HEK293 (cell line): ENCODE results near the gene COPZ1.

Source experiments
- KLF9 ChIP-seq: fragments of 450-650 bp; formaldehyde crosslinking; IDR thresholded peaks from 2 replicates; pipeline ENCODE4 v1.5.1; 2016; ENCODE audit warnings: missing biosample characterization, missing genetic modification characterization, low read depth
- SP2 ChIP-seq: fragments of 450-650 bp; formaldehyde crosslinking; IDR thresholded peaks from 2 replicates; pipeline ENCODE4 v1.5.1; 2016; ENCODE audit warnings: missing biosample characterization, missing genetic modification characterization
- ZNF121 ChIP-seq: fragments of 450-650 bp; formaldehyde crosslinking; IDR thresholded peaks from 2 replicates; pipeline ENCODE4 v1.5.1; 2016; ENCODE audit warnings: missing biosample characterization, missing genetic modification characterization
- TF ChIP-seq, protein P1 (sequence below): fragments of 450-650 bp; formaldehyde crosslinking; IDR thresholded peaks from 2 replicates; pipeline ENCODE4 v1.5.1; 2016; ENCODE audit warnings: missing biosample characterization, missing genetic modification characterization
- TF ChIP-seq, protein P2 (sequence below): fragments of 450-650 bp; formaldehyde crosslinking; IDR thresholded peaks from 2 replicates; pipeline ENCODE4 v1.5.1; 2016; ENCODE audit warnings: missing biosample characterization, missing genetic modification characterization
- TF ChIP-seq, protein P3 (sequence below): fragments of 450-650 bp; formaldehyde crosslinking; IDR thresholded peaks from 2 replicates; pipeline ENCODE4 v1.5.1; 2017; ENCODE audit warnings: missing biosample characterization, missing genetic modification characterization
- TF ChIP-seq, protein P4 (sequence below): fragments of 450-650 bp; IDR thresholded peaks from 2 replicates; pipeline ENCODE4 v1.5.1; 2018; ENCODE audit warnings: missing biosample characterization, mild to moderate bottlenecking, missing genetic modification characterization

DNA sequence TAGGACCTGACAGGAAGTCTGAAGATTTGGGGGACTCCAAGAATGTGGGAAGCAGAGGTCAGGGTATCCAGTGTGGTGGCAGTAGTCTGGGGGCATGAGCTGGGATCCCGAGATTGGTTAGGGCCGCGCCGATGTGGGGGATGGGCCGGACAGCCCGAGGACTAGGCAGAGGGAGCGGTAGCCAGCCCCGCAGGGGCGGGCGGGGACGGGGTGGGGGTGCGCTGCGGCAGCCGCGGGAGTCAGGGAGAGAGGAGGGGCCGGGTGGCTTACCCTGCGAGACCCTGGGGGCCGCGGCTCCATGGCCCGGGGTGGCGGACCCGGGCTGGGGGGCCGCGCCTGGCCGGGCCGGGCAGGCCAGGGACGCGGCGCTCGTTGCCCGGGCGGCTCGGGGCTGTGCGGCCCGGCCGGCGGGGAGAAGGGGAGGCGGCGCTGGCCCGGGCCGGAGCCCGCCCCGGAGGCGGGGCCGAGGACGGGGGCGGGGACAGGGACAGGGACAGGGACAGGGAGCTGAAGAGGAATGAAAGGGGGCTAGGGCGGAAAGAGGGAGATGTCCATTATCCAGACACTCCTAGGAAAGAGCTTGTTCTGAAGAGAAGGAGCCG is 54.0 kb downstream of the COPZ1 start:
- TF ChIP-seq, protein P1, sequence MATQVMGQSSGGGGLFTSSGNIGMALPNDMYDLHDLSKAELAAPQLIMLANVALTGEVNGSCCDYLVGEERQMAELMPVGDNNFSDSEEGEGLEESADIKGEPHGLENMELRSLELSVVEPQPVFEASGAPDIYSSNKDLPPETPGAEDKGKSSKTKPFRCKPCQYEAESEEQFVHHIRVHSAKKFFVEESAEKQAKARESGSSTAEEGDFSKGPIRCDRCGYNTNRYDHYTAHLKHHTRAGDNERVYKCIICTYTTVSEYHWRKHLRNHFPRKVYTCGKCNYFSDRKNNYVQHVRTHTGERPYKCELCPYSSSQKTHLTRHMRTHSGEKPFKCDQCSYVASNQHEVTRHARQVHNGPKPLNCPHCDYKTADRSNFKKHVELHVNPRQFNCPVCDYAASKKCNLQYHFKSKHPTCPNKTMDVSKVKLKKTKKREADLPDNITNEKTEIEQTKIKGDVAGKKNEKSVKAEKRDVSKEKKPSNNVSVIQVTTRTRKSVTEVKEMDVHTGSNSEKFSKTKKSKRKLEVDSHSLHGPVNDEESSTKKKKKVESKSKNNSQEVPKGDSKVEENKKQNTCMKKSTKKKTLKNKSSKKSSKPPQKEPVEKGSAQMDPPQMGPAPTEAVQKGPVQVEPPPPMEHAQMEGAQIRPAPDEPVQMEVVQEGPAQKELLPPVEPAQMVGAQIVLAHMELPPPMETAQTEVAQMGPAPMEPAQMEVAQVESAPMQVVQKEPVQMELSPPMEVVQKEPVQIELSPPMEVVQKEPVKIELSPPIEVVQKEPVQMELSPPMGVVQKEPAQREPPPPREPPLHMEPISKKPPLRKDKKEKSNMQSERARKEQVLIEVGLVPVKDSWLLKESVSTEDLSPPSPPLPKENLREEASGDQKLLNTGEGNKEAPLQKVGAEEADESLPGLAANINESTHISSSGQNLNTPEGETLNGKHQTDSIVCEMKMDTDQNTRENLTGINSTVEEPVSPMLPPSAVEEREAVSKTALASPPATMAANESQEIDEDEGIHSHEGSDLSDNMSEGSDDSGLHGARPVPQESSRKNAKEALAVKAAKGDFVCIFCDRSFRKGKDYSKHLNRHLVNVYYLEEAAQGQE: no peak
- TF ChIP-seq, protein P2, sequence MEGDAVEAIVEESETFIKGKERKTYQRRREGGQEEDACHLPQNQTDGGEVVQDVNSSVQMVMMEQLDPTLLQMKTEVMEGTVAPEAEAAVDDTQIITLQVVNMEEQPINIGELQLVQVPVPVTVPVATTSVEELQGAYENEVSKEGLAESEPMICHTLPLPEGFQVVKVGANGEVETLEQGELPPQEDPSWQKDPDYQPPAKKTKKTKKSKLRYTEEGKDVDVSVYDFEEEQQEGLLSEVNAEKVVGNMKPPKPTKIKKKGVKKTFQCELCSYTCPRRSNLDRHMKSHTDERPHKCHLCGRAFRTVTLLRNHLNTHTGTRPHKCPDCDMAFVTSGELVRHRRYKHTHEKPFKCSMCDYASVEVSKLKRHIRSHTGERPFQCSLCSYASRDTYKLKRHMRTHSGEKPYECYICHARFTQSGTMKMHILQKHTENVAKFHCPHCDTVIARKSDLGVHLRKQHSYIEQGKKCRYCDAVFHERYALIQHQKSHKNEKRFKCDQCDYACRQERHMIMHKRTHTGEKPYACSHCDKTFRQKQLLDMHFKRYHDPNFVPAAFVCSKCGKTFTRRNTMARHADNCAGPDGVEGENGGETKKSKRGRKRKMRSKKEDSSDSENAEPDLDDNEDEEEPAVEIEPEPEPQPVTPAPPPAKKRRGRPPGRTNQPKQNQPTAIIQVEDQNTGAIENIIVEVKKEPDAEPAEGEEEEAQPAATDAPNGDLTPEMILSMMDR (tag by site-specific recombination): no peak
- TF ChIP-seq SP2 (tag by site-specific recombination) (peak; percentile 39), KLF9 (tag by site-specific recombination) (no peak; the same call in 1 of the 2 replicates), ZNF121 (no peak)
- TF ChIP-seq, protein P3, sequence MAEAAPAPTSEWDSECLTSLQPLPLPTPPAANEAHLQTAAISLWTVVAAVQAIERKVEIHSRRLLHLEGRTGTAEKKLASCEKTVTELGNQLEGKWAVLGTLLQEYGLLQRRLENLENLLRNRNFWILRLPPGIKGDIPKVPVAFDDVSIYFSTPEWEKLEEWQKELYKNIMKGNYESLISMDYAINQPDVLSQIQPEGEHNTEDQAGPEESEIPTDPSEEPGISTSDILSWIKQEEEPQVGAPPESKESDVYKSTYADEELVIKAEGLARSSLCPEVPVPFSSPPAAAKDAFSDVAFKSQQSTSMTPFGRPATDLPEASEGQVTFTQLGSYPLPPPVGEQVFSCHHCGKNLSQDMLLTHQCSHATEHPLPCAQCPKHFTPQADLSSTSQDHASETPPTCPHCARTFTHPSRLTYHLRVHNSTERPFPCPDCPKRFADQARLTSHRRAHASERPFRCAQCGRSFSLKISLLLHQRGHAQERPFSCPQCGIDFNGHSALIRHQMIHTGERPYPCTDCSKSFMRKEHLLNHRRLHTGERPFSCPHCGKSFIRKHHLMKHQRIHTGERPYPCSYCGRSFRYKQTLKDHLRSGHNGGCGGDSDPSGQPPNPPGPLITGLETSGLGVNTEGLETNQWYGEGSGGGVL (tag by site-specific recombination): no peak
- TF ChIP-seq, protein P4, sequence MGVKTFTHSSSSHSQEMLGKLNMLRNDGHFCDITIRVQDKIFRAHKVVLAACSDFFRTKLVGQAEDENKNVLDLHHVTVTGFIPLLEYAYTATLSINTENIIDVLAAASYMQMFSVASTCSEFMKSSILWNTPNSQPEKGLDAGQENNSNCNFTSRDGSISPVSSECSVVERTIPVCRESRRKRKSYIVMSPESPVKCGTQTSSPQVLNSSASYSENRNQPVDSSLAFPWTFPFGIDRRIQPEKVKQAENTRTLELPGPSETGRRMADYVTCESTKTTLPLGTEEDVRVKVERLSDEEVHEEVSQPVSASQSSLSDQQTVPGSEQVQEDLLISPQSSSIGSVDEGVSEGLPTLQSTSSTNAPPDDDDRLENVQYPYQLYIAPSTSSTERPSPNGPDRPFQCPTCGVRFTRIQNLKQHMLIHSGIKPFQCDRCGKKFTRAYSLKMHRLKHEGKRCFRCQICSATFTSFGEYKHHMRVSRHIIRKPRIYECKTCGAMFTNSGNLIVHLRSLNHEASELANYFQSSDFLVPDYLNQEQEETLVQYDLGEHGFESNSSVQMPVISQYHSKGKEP (tag by site-specific recombination): no peak
